ENCODE results near the gene EIF6.

Gene EIF6

GRCh38 chr20:35273449-35274171 lies 11.0 kb downstream of the EIF6 start:
- Histone ChIP-seq H3K27ac (ENCODE audit: extremely low read depth, low read depth, low read length) (no peak overlapping the region), H3K36me3 (ENCODE audit: control insufficient read depth in 2 of 2, insufficient read depth in 1 of 2, low read length in 2 of 2) (peaks cover 4 to 25% of the 10 kb centered on the region in 2 experiments; a peak in 2 of 3 replicates), H3K9me3 (ENCODE audit: control insufficient read depth, insufficient read depth, low read depth, low read length) (no peaks in the 10 kb centered on the region), H3K4me3 (ENCODE audit: low read depth, low read length) (no peak overlapping the region), H3K4me1 (ENCODE audit: control insufficient read depth, insufficient read depth, low read length) (no peaks in the 10 kb centered on the region)
- TF ChIP-seq ZNF19 (tag by site-specific recombination; IDR thresholded peaks at IDR 0.05; ENCODE audit: low read depth) (no peak), ZIC2 (tag by site-specific recombination; IDR thresholded peaks at IDR 0.05) (no peak), ZNF549 (tag by site-specific recombination; IDR thresholded peaks at IDR 0.05) (no peak), ZNF138 (tag by site-specific recombination; IDR thresholded peaks at IDR 0.05; ENCODE audit: borderline replicate concordance) (no peak), ZNF530 (tag by site-specific recombination; IDR thresholded peaks at IDR 0.05; ENCODE audit: low read depth) (no peak), ZNF398 (tag by site-specific recombination; IDR thresholded peaks at IDR 0.05) (no peak), ZNF521 (tag by site-specific recombination; IDR thresholded peaks at IDR 0.05) (no peak)
- CTCF ChIA-PET, result interaction anchor here (0.5 to 11.4 kb wide), 4 partner anchors 10 to 454 kb away, joined by 3 to 150 read pairs (median 4); partner anchors contain the start of gene EDEM2
- POLR2A ChIA-PET, result interaction anchor here (0.7 kb wide), 1 partner anchor 786 kb away, joined by 5 read pairs; no protein-coding TSS in a partner anchor

GRCh38 chr20:35271904-35272303 lies 12.7 kb downstream of the EIF6 start:
- ChIA-PET CTCF (interaction anchor here (0.6 to 11.4 kb wide), 3 partner anchors 8 to 128 kb away, joined by 3 to 150 read pairs (median 4); partner anchors contain the start of gene EDEM2), POLR2A (interaction anchor here (0.5 kb wide), 1 partner anchor 164 kb away, joined by 7 read pairs; no protein-coding TSS in a partner anchor)
- H3K9me3 ChIP-seq (ENCODE audit: control insufficient read depth, insufficient read depth, low read depth, low read length), result no peaks in the 10 kb centered on the region
- TF ChIP-seq ZNF518A (tag by site-specific recombination; conservative IDR thresholded peaks at IDR 0.05; ENCODE audit: low read depth) (no peak), ZNF214 (tag by site-specific recombination; IDR thresholded peaks at IDR 0.05; ENCODE audit: borderline replicate concordance) (no peak), KLF7 (tag by site-specific recombination; IDR thresholded peaks at IDR 0.05; ENCODE audit: borderline replicate concordance) (no peak), KLF16 (tag by site-specific recombination; IDR thresholded peaks at IDR 0.05) (no peak), ZNF23 (tag by site-specific recombination; IDR thresholded peaks at IDR 0.05; ENCODE audit: borderline replicate concordance) (no peak), ZBTB1 (tag by site-specific recombination; IDR thresholded peaks at IDR 0.05) (no peak), ZNF843 (tag by site-specific recombination; IDR thresholded peaks at IDR 0.05) (no peak), PRDM4 (tag by site-specific recombination; IDR thresholded peaks at IDR 0.05) (no peak), ZNF585B (tag by site-specific recombination; IDR thresholded peaks at IDR 0.05) (no peak), YY2 (tag by site-specific recombination; IDR thresholded peaks at IDR 0.05) (no peak)
- no peak overlapping the region for H3K4me3 ChIP-seq (ENCODE audit: low read depth, low read length)
- no peak overlapping the region for H3K27ac ChIP-seq (ENCODE audit: extremely low read depth, low read depth, low read length)
- no peaks in the 10 kb centered on the region for H3K4me1 ChIP-seq (ENCODE audit: control insufficient read depth, insufficient read depth, low read length)
- peaks cover 0 to 18% of the 10 kb centered on the region in 2 experiments; a peak in 1 of 3 replicates for H3K36me3 ChIP-seq (ENCODE audit: control insufficient read depth in 2 of 2, insufficient read depth in 1 of 2, low read length in 2 of 2)

All from HEK293 (cell line).